ENCODE results near the gene CNTFR. TPM values are rescaled to one million over a fixed set of nuclear protein-coding genes. Genes with fewer than 3 reads are reported as not detected.

CNTFR gene
- total and polyA plus RNA-seq, 2 experiments from 2014 or later: 0.73 to 1.9 TPM

GRCh38 chr9:34521406-34522045 lies 68.0 kb downstream of the CNTFR start (continued):
- TF ChIP-seq, protein P1, sequence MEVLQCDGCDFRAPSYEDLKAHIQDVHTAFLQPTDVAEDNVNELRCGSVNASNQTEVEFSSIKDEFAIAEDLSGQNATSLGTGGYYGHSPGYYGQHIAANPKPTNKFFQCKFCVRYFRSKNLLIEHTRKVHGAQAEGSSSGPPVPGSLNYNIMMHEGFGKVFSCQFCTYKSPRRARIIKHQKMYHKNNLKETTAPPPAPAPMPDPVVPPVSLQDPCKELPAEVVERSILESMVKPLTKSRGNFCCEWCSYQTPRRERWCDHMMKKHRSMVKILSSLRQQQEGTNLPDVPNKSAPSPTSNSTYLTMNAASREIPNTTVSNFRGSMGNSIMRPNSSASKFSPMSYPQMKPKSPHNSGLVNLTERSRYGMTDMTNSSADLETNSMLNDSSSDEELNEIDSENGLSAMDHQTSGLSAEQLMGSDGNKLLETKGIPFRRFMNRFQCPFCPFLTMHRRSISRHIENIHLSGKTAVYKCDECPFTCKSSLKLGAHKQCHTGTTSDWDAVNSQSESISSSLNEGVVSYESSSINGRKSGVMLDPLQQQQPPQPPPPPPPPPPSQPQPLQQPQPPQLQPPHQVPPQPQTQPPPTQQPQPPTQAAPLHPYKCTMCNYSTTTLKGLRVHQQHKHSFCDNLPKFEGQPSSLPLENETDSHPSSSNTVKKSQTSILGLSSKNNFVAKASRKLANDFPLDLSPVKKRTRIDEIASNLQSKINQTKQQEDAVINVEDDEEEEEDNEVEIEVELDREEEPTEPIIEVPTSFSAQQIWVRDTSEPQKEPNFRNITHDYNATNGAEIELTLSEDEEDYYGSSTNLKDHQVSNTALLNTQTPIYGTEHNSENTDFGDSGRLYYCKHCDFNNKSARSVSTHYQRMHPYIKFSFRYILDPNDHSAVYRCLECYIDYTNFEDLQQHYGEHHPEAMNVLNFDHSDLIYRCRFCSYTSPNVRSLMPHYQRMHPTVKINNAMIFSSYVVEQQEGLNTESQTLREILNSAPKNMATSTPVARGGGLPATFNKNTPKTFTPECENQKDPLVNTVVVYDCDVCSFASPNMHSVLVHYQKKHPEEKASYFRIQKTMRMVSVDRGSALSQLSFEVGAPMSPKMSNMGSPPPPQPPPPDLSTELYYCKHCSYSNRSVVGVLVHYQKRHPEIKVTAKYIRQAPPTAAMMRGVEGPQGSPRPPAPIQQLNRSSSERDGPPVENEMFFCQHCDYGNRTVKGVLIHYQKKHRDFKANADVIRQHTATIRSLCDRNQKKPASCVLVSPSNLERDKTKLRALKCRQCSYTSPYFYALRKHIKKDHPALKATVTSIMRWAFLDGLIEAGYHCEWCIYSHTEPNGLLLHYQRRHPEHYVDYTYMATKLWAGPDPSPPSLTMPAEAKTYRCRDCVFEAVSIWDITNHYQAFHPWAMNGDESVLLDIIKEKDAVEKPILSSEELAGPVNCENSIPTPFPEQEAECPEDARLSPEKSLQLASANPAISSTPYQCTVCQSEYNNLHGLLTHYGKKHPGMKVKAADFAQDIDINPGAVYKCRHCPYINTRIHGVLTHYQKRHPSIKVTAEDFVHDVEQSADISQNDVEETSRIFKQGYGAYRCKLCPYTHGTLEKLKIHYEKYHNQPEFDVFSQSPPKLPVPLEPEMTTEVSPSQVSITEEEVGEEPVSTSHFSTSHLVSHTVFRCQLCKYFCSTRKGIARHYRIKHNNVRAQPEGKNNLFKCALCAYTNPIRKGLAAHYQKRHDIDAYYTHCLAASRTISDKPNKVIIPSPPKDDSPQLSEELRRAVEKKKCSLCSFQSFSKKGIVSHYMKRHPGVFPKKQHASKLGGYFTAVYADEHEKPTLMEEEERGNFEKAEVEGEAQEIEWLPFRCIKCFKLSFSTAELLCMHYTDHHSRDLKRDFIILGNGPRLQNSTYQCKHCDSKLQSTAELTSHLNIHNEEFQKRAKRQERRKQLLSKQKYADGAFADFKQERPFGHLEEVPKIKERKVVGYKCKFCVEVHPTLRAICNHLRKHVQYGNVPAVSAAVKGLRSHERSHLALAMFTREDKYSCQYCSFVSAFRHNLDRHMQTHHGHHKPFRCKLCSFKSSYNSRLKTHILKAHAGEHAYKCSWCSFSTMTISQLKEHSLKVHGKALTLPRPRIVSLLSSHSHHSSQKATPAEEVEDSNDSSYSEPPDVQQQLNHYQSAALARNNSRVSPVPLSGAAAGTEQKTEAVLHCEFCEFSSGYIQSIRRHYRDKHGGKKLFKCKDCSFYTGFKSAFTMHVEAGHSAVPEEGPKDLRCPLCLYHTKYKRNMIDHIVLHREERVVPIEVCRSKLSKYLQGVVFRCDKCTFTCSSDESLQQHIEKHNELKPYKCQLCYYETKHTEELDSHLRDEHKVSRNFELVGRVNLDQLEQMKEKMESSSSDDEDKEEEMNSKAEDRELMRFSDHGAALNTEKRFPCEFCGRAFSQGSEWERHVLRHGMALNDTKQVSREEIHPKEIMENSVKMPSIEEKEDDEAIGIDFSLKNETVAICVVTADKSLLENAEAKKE (CRISPR knock-in tag; IDR thresholded peaks at IDR 0.05): no peak
- no peak for TF ChIP-seq NANOG (IDR thresholded peaks at IDR 0.05; ENCODE audit: borderline replicate concordance)
- no peak for TF ChIP-seq STAT1 (IDR thresholded peaks at IDR 0.05; ENCODE audit: unreplicated experiment)
- TF ChIP-seq CREB1 (CRISPR knock-in tag; IDR thresholded peaks at IDR 0.05; ENCODE audit: low read depth): no peak
- no peak for TF ChIP-seq JUNB (IDR thresholded peaks at IDR 0.05; ENCODE audit: unreplicated experiment)
- no peak for TF ChIP-seq EZH2phosphoT487 (IDR thresholded peaks at IDR 0.05; ENCODE audit: unreplicated experiment)
- TF ChIP-seq, protein P2, sequence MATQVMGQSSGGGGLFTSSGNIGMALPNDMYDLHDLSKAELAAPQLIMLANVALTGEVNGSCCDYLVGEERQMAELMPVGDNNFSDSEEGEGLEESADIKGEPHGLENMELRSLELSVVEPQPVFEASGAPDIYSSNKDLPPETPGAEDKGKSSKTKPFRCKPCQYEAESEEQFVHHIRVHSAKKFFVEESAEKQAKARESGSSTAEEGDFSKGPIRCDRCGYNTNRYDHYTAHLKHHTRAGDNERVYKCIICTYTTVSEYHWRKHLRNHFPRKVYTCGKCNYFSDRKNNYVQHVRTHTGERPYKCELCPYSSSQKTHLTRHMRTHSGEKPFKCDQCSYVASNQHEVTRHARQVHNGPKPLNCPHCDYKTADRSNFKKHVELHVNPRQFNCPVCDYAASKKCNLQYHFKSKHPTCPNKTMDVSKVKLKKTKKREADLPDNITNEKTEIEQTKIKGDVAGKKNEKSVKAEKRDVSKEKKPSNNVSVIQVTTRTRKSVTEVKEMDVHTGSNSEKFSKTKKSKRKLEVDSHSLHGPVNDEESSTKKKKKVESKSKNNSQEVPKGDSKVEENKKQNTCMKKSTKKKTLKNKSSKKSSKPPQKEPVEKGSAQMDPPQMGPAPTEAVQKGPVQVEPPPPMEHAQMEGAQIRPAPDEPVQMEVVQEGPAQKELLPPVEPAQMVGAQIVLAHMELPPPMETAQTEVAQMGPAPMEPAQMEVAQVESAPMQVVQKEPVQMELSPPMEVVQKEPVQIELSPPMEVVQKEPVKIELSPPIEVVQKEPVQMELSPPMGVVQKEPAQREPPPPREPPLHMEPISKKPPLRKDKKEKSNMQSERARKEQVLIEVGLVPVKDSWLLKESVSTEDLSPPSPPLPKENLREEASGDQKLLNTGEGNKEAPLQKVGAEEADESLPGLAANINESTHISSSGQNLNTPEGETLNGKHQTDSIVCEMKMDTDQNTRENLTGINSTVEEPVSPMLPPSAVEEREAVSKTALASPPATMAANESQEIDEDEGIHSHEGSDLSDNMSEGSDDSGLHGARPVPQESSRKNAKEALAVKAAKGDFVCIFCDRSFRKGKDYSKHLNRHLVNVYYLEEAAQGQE (IDR thresholded peaks at IDR 0.05; ENCODE audit: unreplicated experiment): no peak
- TF ChIP-seq POLR2AphosphoS5 (IDR thresholded peaks at IDR 0.05; ENCODE audit: low read depth): no peak

Data from GM23338 (cell line).